Measurements from ENCODE around the gene NDFIP2.

- TF ChIP-seq CTCF (conservative IDR thresholded peaks at IDR 0.05) (no peak), EZH2 (IDR thresholded peaks at IDR 0.05; ENCODE audit: low read depth) (no peak)
These were observed 52.9 kb downstream of the NDFIP2 start for GRCh38 chr13:79533781-79534400.
